Glutamatergic neuron (in vitro differentiated cells): ENCODE measurements around the gene GATA5. TPM values are rescaled to one million over a fixed set of nuclear protein-coding genes. Genes with fewer than 3 reads are reported as not detected.

Experiments
- DNase-seq: peaks from one replicate; pipeline ENCODE4 v3.0.0; 2022
- H3K27ac Mint-ChIP-seq: one replicate; pipeline ENCODE4 v1.8.0; 2020; ENCODE audit warnings: mild to moderate bottlenecking, mixed read lengths, inconsistent platforms; ENCODE audit not compliant: unreplicated experiment
- H3K27me3 Mint-ChIP-seq: one replicate; pipeline ENCODE4 v1.8.0; 2020; ENCODE audit warnings: mild to moderate bottlenecking, moderate library complexity, mixed read lengths, inconsistent platforms; ENCODE audit not compliant: unreplicated experiment
- H3K36me3 Mint-ChIP-seq: one replicate; pipeline ENCODE4 v1.8.0; 2020; ENCODE audit warnings: mild to moderate bottlenecking, mixed read lengths, inconsistent platforms; ENCODE audit not compliant: unreplicated experiment
- H3K4me1 Mint-ChIP-seq: one replicate; pipeline ENCODE4 v1.8.0; 2020; ENCODE audit warnings: mild to moderate bottlenecking, low read depth, mixed read lengths, inconsistent platforms; ENCODE audit not compliant: unreplicated experiment
- H3K4me3 Mint-ChIP-seq: one replicate; pipeline ENCODE4 v1.8.0; 2020; ENCODE audit warnings: mild to moderate bottlenecking, mixed read lengths, inconsistent platforms; ENCODE audit not compliant: unreplicated experiment
- H3K9me3 Mint-ChIP-seq: one replicate; pipeline ENCODE4 v1.8.0; 2020; ENCODE audit warnings: mild to moderate bottlenecking, moderate library complexity, mixed read lengths, inconsistent platforms; ENCODE audit not compliant: unreplicated experiment
- CTCF ChIP-seq: fragments of 200-600 bp; sonication (generic); IDR thresholded peaks from one replicate; pipeline ENCODE4 v1.5.0; 2021; ENCODE audit not compliant: partially characterized antibody, unreplicated experiment
- total RNA-seq: library from RNA; stranded (reverse); fragmentation: NEBNext Ultra II Directional; extraction: Animal tissue kit (Norgen Biotek cat#: 25700); gene quantifications from one replicate; pipeline ENCODE4 v1.2.1, GENCODE V29; 2021; ENCODE audit not compliant: unreplicated experiment

The GATA5 gene
- total RNA-seq, 1 donor from 2014 or later = 1.3 TPM

- TF ChIP-seq CTCF = no peak
Measured at GRCh38 chr20:62421716-62421990, 54.1 kb downstream of the GATA5 start.

GRCh38 chr20:62420846-62421715, 54.7 kb downstream of the GATA5 start:
- no peak for DNase-seq
- peaks cover 4% of the 10 kb centered on the region for H3K27me3 Mint-ChIP-seq
- no peak overlapping the region for H3K4me3 Mint-ChIP-seq
- H3K27ac Mint-ChIP-seq = no peak overlapping the region
- no peaks in the 10 kb centered on the region for H3K4me1 Mint-ChIP-seq
- no peaks in the 10 kb centered on the region for H3K36me3 Mint-ChIP-seq
- peaks cover 6% of the 10 kb centered on the region for H3K9me3 Mint-ChIP-seq
- no peak for TF ChIP-seq CTCF

More at GRCh38 chr20:62421716-62421990, 54.1 kb downstream of the GATA5 start:
- no peak for DNase-seq
- no peak overlapping the region for H3K27ac Mint-ChIP-seq
- no peaks in the 10 kb centered on the region for H3K36me3 Mint-ChIP-seq
- no peak overlapping the region for H3K4me3 Mint-ChIP-seq
- H3K9me3 Mint-ChIP-seq = peaks cover 6% of the 10 kb centered on the region
- H3K4me1 Mint-ChIP-seq = no peaks in the 10 kb centered on the region
- H3K27me3 Mint-ChIP-seq = peaks cover 4% of the 10 kb centered on the region

- Mint-ChIP-seq H3K4me1 (no peaks in the 10 kb centered on the region), H3K27ac (no peak overlapping the region), H3K36me3 (no peaks in the 10 kb centered on the region), H3K9me3 (peaks cover 6% of the 10 kb centered on the region), H3K4me3 (no peak overlapping the region), H3K27me3 (peaks cover 4% of the 10 kb centered on the region)
- DNase-seq = no peak
- no peak for TF ChIP-seq CTCF
Measured at GRCh38 chr20:62419759-62420158, 56.0 kb downstream of the GATA5 start.

GRCh38 chr20:62418709-62419487, 56.9 kb downstream of the GATA5 start:
- no peaks in the 10 kb centered on the region for H3K4me1 Mint-ChIP-seq
- H3K4me3 Mint-ChIP-seq = no peak overlapping the region
- no peak for DNase-seq
- H3K27ac Mint-ChIP-seq = no peak overlapping the region
- no peaks in the 10 kb centered on the region for H3K36me3 Mint-ChIP-seq
- peaks cover 6% of the 10 kb centered on the region for H3K9me3 Mint-ChIP-seq
- no peak for TF ChIP-seq CTCF
- peaks cover 4% of the 10 kb centered on the region for H3K27me3 Mint-ChIP-seq
